ENCODE measurements around the gene GRIK4.

DNA sequence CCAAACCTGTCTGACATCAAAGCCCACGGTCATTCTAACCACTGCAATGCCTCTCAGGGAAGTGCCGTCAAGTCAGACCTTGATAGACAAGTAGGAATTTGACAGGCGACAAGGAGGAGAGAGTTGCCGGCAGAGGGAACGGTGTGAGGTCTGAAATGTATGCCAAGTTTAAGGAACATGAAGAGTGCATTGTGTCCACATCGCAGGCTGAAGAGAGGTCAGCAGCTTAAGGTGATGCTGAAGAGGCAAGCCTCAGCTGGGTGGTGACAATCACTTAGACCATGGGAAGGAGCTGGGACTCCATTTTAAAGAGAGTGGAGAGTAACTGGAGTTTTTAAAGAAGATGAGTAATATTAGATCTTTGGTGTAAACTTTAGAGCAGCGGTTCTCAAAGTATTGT lies 407.5 kb downstream of the GRIK4 start:
- no peak for TF ChIP-seq GATA3 (IDR thresholded peaks at IDR 0.05; ENCODE audit: low read depth, low read length)
- no peak for TF ChIP-seq GATA2 (IDR thresholded peaks at IDR 0.05; ENCODE audit: low read depth, low read length)
